ENCODE results near the gene TMEM183A.

Gene TMEM183A

GRCh38 chr1:203063287-203063686 is 56.1 kb downstream of the TMEM183A start:
- in situ Hi-C loops (cut with HindIII; ENCODE audit: low sequenced_read_pairs) = no loop called here

- in situ Hi-C loops (cut with HindIII; ENCODE audit: low sequenced_read_pairs) = no loop called here
Measured at GRCh38 chr1:203065191-203065590, 58.0 kb downstream of the TMEM183A start.

GRCh38 chr1:203065986-203066385 is 58.8 kb downstream of the TMEM183A start:
- in situ Hi-C loops (cut with HindIII; ENCODE audit: low sequenced_read_pairs) = no loop called here

- in situ Hi-C loops (cut with HindIII; ENCODE audit: low sequenced_read_pairs) = no loop called here
Measured at GRCh38 chr1:203066965-203067364, 59.8 kb downstream of the TMEM183A start.

- in situ Hi-C loops (cut with HindIII; ENCODE audit: low sequenced_read_pairs) = no loop called here
Measured at GRCh38 chr1:203069030-203069747, 62.0 kb downstream of the TMEM183A start.

- in situ Hi-C loops (cut with HindIII; ENCODE audit: low sequenced_read_pairs) = no loop called here
Measured at GRCh38 chr1:203072002-203072602, 64.9 kb downstream of the TMEM183A start.

- in situ Hi-C loops (cut with HindIII; ENCODE audit: low sequenced_read_pairs) = no loop called here
Measured at GRCh38 chr1:203072911-203073310, 65.7 kb downstream of the TMEM183A start.

- in situ Hi-C loops (cut with HindIII; ENCODE audit: low sequenced_read_pairs) = no loop called here
Measured at GRCh38 chr1:203073469-203073868, 66.3 kb downstream of the TMEM183A start.
